Gastrocnemius medialis (tissue), 4 donors: ENCODE results near the gene SLC49A4. TPM values are rescaled to one million over a fixed set of nuclear protein-coding genes. Genes with fewer than 3 reads are reported as not detected.

Source experiments
- ATAC-seq, 2 donors: fragments of 150-250 bp; one replicate each; pipeline ENCODE4 v1.9.1; 2016
- DNase-seq, 2 donors: peaks; one replicate each; pipeline ENCODE4 v3.0.0-alpha.2; 2019
- H3K27ac ChIP-seq, 4 donors: fragments of 200-600 bp; sonication (generic); 1 replicate in 1 of 4; 2 replicates in 3 of 4; pipeline ENCODE4 v1.5.1; 2016 to 2018; ENCODE audit warnings: mild to moderate bottlenecking in 2 of 4, moderate library complexity in 1 of 4
- H3K27me3 ChIP-seq, 3 donors: fragments of 200-600 bp; sonication (generic) in 2 of 3; 1 replicate in 1 of 3; 2 replicates in 2 of 3; pipeline versions ENCODE4 v1.5.1 to v1.6.0; 2016 to 2019; ENCODE audit warnings: mild to moderate bottlenecking in 1 of 3, moderate library complexity in 1 of 3
- H3K36me3 ChIP-seq, 2 donors: fragments of 200-600 bp; sonication (generic) in 1 of 2; one replicate each; pipeline ENCODE4 v1.5.1; 2017 to 2018
- H3K4me1 ChIP-seq, 2 donors: fragments of 200-600 bp; sonication (generic) in 1 of 2; one replicate each; pipeline ENCODE4 v1.5.1; 2016 to 2017; ENCODE audit warnings: mild to moderate bottlenecking in 2 of 2
- H3K4me3 ChIP-seq, 4 donors: fragments of 200-600 bp; sonication (generic) in 3 of 4; 1 replicate in 1 of 4; 2 replicates in 3 of 4; pipeline ENCODE4 v1.5.1; 2016 to 2019; ENCODE audit warnings: mild to moderate bottlenecking in 2 of 4
- H3K9me3 ChIP-seq, 3 donors: fragments of 200-600 bp; sonication (generic) in 2 of 3; 1 replicate in 1 of 3; 2 replicates in 2 of 3; pipeline ENCODE4 v1.5.1; 2016 to 2019
- CTCF ChIP-seq, 5 experiments: fragments of 450-650 bp in 3 of 5; fragments of 200-600 bp in 2 of 5; sonication (generic) in 2 of 5; IDR thresholded peaks in 4 of 5; conservative IDR thresholded peaks in 1 of 5; 1 replicate in 4 of 5; 2 replicates in 1 of 5; pipeline ENCODE4 v1.5.1; 2016 to 2019; ENCODE audit warnings: antibody characterized with exemption in 5 of 5, mild to moderate bottlenecking in 3 of 5, moderate library complexity in 3 of 5
- POLR2A ChIP-seq, 2 donors: fragments of 450-650 bp; IDR thresholded peaks; one replicate each; pipeline ENCODE4 v1.6.1; 2017; ENCODE audit warnings: antibody characterized with exemption in 2 of 2, mild to moderate bottlenecking in 2 of 2, moderate library complexity in 2 of 2
- in situ Hi-C, 4 donors: fragments of 200-750 bp; cut with MboI; loops; one replicate each; pipeline versions ENCODE4 v1.15.0 to v1.8.0; 2017; ENCODE audit warnings: low sequenced_read_pairs in 4 of 4
- intact Hi-C: fragments of 100-400 bp; cut with DNase I; formaldehyde crosslinking; loops from one replicate; pipeline ENCODE4 v1.15.1; 2023; ENCODE audit warnings: low total_unique reads
- total RNA-seq, 4 donors: library from RNA; depleted of rRNA; stranded (reverse); fragments of >200 nt; gene quantifications; one replicate each; pipeline versions ENCODE4 v1.1.0 to v1.2.3, GENCODE V29; 2016

Gene SLC49A4
- total RNA-seq, 4 donors from 2014 or later: 29.0 to 81.7 (median 44.8) TPM

DNA sequence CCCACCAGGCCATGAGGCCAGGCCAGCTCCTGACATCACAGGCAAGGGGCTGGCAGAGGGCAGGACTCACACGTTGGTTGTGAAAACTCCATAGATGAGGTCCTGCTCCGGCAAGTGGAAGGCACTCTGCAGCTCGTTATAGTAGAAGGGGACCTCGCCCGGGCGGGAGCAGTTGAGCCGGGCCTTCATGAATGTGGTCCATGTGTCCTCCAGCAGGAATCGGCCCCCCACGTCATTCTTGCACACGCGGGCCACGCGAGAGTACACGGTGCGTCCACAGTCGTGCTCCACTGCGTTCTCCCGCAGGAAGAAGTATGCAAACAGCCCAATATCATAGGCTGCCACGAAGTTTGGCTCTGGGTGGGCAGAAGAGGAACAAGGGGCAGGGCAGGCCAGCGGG, 131.5 kb downstream of the SLC49A4 start:
- in situ Hi-C loops: loop anchor here in 2 of 4 donors (25.0 kb wide), 1 partner anchor 336 kb away; no protein-coding TSS in a partner anchor

GRCh38 chr3:122926811-122927210, 131.9 kb downstream of the SLC49A4 start:
- Histone ChIP-seq H3K27me3 (peaks cover 15 to 21% (median 20%) of the 10 kb centered on the region in 3 donors), H3K27ac (no peak overlapping the region), H3K36me3 (no peaks in the 10 kb centered on the region), H3K4me1 (peaks cover 0 to 3% of the 10 kb centered on the region in 2 donors), H3K4me3 (no peak overlapping the region), H3K9me3 (no peaks in the 10 kb centered on the region)
- intact Hi-C loops (no loop called here), in situ Hi-C loops (loop anchor here in 2 of 4 donors (25.0 kb wide), 1 partner anchor 335 kb away; no protein-coding TSS in a partner anchor)
- DNase-seq (no peak), ATAC-seq (no peak)
- no peak for TF ChIP-seq CTCF (IDR thresholded peaks at IDR 0.05 in 4 of 5, conservative IDR thresholded peaks at IDR 0.05 in 1 of 5)
- TF ChIP-seq POLR2A (IDR thresholded peaks at IDR 0.05): no peak

More for the DNA sequence above, 131.5 kb downstream of the SLC49A4 start:
- H3K36me3 ChIP-seq: no peaks in the 10 kb centered on the region
- no peaks in the 10 kb centered on the region for H3K9me3 ChIP-seq
- no peak for DNase-seq
- peaks cover 0 to 3% of the 10 kb centered on the region in 2 donors for H3K4me1 ChIP-seq
- no peak for ATAC-seq
- TF ChIP-seq POLR2A (IDR thresholded peaks at IDR 0.05): no peak
- no peak for TF ChIP-seq CTCF (IDR thresholded peaks at IDR 0.05 in 4 of 5, conservative IDR thresholded peaks at IDR 0.05 in 1 of 5)
- H3K27me3 ChIP-seq: peaks cover 20 to 25% (median 24%) of the 10 kb centered on the region in 3 donors
- H3K4me3 ChIP-seq: no peak overlapping the region
- intact Hi-C loops: no loop called here
- no peak overlapping the region for H3K27ac ChIP-seq

DNA sequence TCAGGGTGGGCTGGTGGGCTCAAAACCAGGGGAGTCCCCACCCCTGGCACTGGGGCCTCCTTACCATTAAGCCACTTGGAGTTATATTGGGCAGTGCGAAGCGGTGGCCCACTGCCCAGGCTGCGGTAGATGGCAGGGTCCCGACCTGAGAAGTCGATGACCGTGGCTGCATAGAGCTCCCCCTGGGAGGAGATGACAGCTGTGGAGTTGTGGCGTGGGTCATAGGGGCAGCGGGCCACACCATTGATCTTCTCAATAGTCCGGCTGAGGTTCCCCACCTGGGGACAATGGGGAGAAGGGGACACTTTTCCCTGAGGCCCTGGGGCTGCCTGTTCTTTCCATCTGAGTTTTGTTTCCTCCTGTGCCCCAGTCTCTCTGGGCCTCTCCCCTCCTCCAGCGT, 132.9 kb downstream of the SLC49A4 start:
- Histone ChIP-seq H3K27me3 (peaks cover 6 to 12% (median 10%) of the 10 kb centered on the region in 3 donors), H3K4me1 (no peaks in the 10 kb centered on the region), H3K27ac (no peak overlapping the region), H3K9me3 (no peaks in the 10 kb centered on the region), H3K4me3 (no peak overlapping the region), H3K36me3 (no peaks in the 10 kb centered on the region)
- TF ChIP-seq CTCF (IDR thresholded peaks at IDR 0.05 in 4 of 5, conservative IDR thresholded peaks at IDR 0.05 in 1 of 5): no peak
- TF ChIP-seq POLR2A (IDR thresholded peaks at IDR 0.05): no peak
- no peak for ATAC-seq
- in situ Hi-C loops: loop anchor here in 2 of 4 donors (25.0 kb wide), 1 partner anchor 335 kb away; no protein-coding TSS in a partner anchor
- no peak for DNase-seq
- intact Hi-C loops: no loop called here

DNA sequence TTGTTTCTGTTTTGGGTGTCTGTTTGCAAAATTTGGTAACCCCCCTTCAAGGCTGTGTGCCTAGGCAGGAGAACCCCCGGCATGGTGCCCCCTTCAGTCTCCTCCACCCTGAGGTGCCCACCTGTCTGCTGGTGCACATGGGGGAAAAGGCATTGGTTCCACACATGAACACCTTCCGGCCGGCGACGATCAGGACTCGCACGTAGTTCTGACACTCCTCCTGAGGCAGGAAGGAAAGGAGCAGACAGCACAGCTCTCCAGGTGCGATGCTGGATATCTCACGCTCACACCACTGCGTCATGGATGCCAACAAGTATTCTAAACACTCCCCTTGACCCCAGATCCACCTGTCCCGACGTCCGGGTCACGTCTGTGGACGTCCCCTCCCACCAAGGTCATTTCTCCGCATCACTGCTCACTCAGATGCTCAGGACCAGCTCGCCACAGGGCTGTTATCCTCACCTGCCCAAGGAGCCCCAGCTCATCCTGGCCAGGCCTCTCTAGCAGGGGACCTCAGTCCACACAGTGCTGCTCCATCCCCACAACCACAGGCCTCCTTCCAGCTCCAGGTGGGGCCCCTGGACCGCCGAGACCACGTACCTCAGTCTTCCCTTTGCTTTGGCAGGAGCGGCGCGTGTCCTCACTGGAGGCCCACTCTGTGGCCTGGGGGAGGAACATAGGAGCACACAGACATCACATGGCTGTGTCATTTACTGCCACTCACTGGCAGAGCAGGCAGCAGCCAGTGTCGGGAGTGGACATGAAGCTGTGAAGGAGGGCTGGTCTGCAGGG, 133.7 kb downstream of the SLC49A4 start:
- ATAC-seq (no peak), DNase-seq (no peak)
- no peaks in the 10 kb centered on the region for H3K4me1 ChIP-seq
- no peak overlapping the region for H3K4me3 ChIP-seq
- in situ Hi-C loops: loop anchor here in 2 of 4 donors (25.0 kb wide), 1 partner anchor 334 kb away; no protein-coding TSS in a partner anchor
- no peaks in the 10 kb centered on the region for H3K9me3 ChIP-seq
- no peak overlapping the region for H3K27ac ChIP-seq
- intact Hi-C loops: no loop called here
- peaks cover 0 to 8% (median 2%) of the 10 kb centered on the region in 3 donors for H3K27me3 ChIP-seq
- TF ChIP-seq CTCF (IDR thresholded peaks at IDR 0.05 in 4 of 5, conservative IDR thresholded peaks at IDR 0.05 in 1 of 5): no peak
- no peak for TF ChIP-seq POLR2A (IDR thresholded peaks at IDR 0.05)
- H3K36me3 ChIP-seq: no peaks in the 10 kb centered on the region
